Measurements from ENCODE around the gene TATDN2. TPM values are rescaled to one million over a fixed set of nuclear protein-coding genes. Genes with fewer than 3 reads are reported as not detected.
A peak's percentile ranks its signal among the peaks of the same experiment; 100 is the strongest.

Gene TATDN2
- total and polyA plus RNA-seq, 2 donors (not counting 3 experiments of a cell fraction or from before 2014, with no cell fraction given) = 10.7 to 26.8 TPM

DNA sequence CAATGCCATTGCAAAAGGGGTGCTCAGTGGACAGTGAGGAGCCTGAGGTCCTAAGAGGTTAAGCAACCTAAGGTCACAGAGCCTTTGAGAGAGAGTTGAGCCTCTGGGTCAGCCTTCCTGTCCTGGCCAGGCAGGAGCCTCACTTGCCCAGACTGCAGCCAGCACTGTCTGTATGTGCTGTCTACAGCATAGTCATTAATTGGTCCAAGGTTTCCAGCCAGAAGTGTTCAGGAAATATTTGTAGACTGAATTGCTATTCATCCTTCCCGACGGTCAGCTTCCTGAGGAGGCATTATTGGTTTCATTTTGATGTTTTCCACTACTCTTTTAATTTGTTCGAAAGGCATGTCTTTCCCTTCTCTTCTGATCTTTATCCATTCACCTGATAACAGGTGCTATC lies 64.6 kb downstream of the TATDN2 start:
- FAIRE-seq (peak; percentile 89), DNase-seq (ENCODE audit: low read depth, low spot score) (peak; percentile 38)
- H4K20me1 ChIP-seq (replicated peaks; ENCODE audit: control insufficient read depth, extremely low read depth, insufficient read depth, low read length) = no peaks in the 10 kb centered on the region
- peak overlapping the region; percentile 32 for H3K4me2 ChIP-seq (ENCODE audit: insufficient read depth, low read length)
- peaks cover 52% of the 10 kb centered on the region for H3K4me1 ChIP-seq (ENCODE audit: control insufficient read depth, extremely low read depth, insufficient read depth, low read length)
- H3K36me3 ChIP-seq (ENCODE audit: control insufficient read depth in 2 of 2, extremely low read depth in 1 of 2, insufficient read depth in 2 of 2, low read length in 2 of 2) = peaks cover 22 to 44% of the 10 kb centered on the region in 2 experiments
- H3K79me2 ChIP-seq (ENCODE audit: control insufficient read depth, insufficient read depth, low read length) = peaks cover 15% of the 10 kb centered on the region
- no peaks in the 10 kb centered on the region for H3K27me3 ChIP-seq (ENCODE audit: control insufficient read depth in 2 of 2, insufficient read depth in 2 of 2, low read length in 2 of 2)
- ChIA-PET POLR2A (no interaction called here), CTCF (interaction anchor here (0.7 to 1.7 kb wide), 3 partner anchors 9 to 48 kb away, joined by 3 to 5 read pairs (median 3); no protein-coding TSS in a partner anchor)
- no peak overlapping the region for H3K27ac ChIP-seq (ENCODE audit: insufficient read depth, low read depth, low read length)
- H3K9me1 ChIP-seq (replicated peaks; ENCODE audit: control insufficient read depth, extremely low read depth, insufficient read depth, low read length) = no peaks in the 10 kb centered on the region
- H2AFZ ChIP-seq (ENCODE audit: low read depth, low read length) = no peak overlapping the region
- BruUV-seq (replicated peaks) = no TSS peak
- dilution Hi-C loops (cut with MboI; ENCODE audit: extremely low pct_ligation_motif_present, low sequenced_read_pairs) (no loop called here), intact Hi-C loops (cut with micrococcal nuclease) (loop anchor here (5.0 kb wide), 1 partner anchor 66 kb away; the partner anchor contains the start of gene TATDN2)
- H3K4me3 ChIP-seq (replicated peaks in 1 of 3; ENCODE audit: insufficient read depth in 1 of 3, low read depth in 1 of 3, low read length in 3 of 3) = no peak overlapping the region
- TF ChIP-seq FOS (IDR thresholded peaks at IDR 0.05; ENCODE audit: borderline replicate concordance, insufficient read depth, low read length) (peak; percentile 48), POLR2AphosphoS5 (IDR thresholded peaks at IDR 0.05; ENCODE audit: insufficient read depth, low read depth, low read length) (peak; percentile 29), EZH2 (IDR thresholded peaks at IDR 0.05; ENCODE audit: borderline replicate concordance, low read depth, low read length, severe bottlenecking) (no peak)
- TF ChIP-seq, protein P1, sequence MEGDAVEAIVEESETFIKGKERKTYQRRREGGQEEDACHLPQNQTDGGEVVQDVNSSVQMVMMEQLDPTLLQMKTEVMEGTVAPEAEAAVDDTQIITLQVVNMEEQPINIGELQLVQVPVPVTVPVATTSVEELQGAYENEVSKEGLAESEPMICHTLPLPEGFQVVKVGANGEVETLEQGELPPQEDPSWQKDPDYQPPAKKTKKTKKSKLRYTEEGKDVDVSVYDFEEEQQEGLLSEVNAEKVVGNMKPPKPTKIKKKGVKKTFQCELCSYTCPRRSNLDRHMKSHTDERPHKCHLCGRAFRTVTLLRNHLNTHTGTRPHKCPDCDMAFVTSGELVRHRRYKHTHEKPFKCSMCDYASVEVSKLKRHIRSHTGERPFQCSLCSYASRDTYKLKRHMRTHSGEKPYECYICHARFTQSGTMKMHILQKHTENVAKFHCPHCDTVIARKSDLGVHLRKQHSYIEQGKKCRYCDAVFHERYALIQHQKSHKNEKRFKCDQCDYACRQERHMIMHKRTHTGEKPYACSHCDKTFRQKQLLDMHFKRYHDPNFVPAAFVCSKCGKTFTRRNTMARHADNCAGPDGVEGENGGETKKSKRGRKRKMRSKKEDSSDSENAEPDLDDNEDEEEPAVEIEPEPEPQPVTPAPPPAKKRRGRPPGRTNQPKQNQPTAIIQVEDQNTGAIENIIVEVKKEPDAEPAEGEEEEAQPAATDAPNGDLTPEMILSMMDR (IDR thresholded peaks at IDR 0.05; ENCODE audit: extremely low read depth in 1 of 2, insufficient read depth in 1 of 2, low read depth in 1 of 2, low read length in 2 of 2) = no peak
- no peak overlapping the region for H3K9ac ChIP-seq (replicated peaks; ENCODE audit: extremely low read depth, insufficient read depth, low read length)
- H3K9me3 ChIP-seq (replicated peaks; ENCODE audit: control insufficient read depth, insufficient read depth, low read length) = no peaks in the 10 kb centered on the region

DNA sequence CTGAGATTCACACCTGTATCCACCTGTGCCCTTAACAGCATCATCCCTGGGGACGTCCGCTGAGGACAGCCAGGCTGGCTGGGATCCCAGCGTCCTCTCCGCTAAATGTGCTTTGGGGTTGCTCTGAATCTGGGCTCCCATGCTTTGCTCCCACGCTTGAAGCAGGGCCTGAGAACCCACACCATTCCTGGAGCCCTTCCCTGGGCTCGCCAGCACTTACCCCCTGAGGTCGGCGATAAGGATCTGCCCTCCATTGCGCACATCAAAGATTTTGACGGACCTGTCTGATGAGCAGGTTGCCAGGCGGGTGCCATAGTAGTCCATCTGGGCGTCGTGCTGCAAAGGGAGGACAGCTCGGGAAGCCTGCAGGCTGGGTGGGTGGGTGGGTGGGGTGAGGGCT lies 66.8 kb downstream of the TATDN2 start:
- Histone ChIP-seq H3K4me3 (replicated peaks in 1 of 3; ENCODE audit: insufficient read depth in 1 of 3, low read depth in 1 of 3, low read length in 3 of 3) (no peak overlapping the region), H4K20me1 (replicated peaks; ENCODE audit: control insufficient read depth, extremely low read depth, insufficient read depth, low read length) (no peaks in the 10 kb centered on the region), H3K36me3 (ENCODE audit: control insufficient read depth in 2 of 2, extremely low read depth in 1 of 2, insufficient read depth in 2 of 2, low read length in 2 of 2) (peaks cover 28 to 51% of the 10 kb centered on the region in 2 experiments), H3K4me1 (ENCODE audit: control insufficient read depth, extremely low read depth, insufficient read depth, low read length) (peaks cover 53% of the 10 kb centered on the region), H3K9ac (replicated peaks; ENCODE audit: extremely low read depth, insufficient read depth, low read length) (no peak overlapping the region), H2AFZ (ENCODE audit: low read depth, low read length) (no peak overlapping the region), H3K9me1 (replicated peaks; ENCODE audit: control insufficient read depth, extremely low read depth, insufficient read depth, low read length) (no peaks in the 10 kb centered on the region), H3K27me3 (ENCODE audit: control insufficient read depth in 2 of 2, insufficient read depth in 2 of 2, low read length in 2 of 2) (no peaks in the 10 kb centered on the region), H3K27ac (ENCODE audit: insufficient read depth, low read depth, low read length) (no peak overlapping the region), H3K9me3 (replicated peaks; ENCODE audit: control insufficient read depth, insufficient read depth, low read length) (no peaks in the 10 kb centered on the region), H3K4me2 (ENCODE audit: insufficient read depth, low read length) (no peak overlapping the region), H3K79me2 (ENCODE audit: control insufficient read depth, insufficient read depth, low read length) (peaks cover 36% of the 10 kb centered on the region)
- FAIRE-seq (no peak), DNase-seq (ENCODE audit: low read depth, low spot score) (no peak)
- dilution Hi-C loops (cut with MboI; ENCODE audit: extremely low pct_ligation_motif_present, low sequenced_read_pairs) = no loop called here
- intact Hi-C loops (cut with micrococcal nuclease) = no loop called here
- ChIA-PET CTCF (no interaction called here), POLR2A (interaction anchor here (0.6 kb wide), 1 partner anchor 17 kb away, joined by 3 read pairs; no protein-coding TSS in a partner anchor)
- TF ChIP-seq MYC (IDR thresholded peaks at IDR 0.05; ENCODE audit: low read depth, low read length) = no peak
- TF ChIP-seq, protein P1 (IDR thresholded peaks at IDR 0.05; ENCODE audit: extremely low read depth in 1 of 2, insufficient read depth in 1 of 2, low read depth in 1 of 2, low read length in 2 of 2) = no peak
- no peak for TF ChIP-seq POLR2AphosphoS5 (IDR thresholded peaks at IDR 0.05; ENCODE audit: insufficient read depth, low read depth, low read length)
- no peak for TF ChIP-seq FOS (IDR thresholded peaks at IDR 0.05; ENCODE audit: borderline replicate concordance, insufficient read depth, low read length)
- no peak for TF ChIP-seq POLR2A (IDR thresholded peaks at IDR 0.05; ENCODE audit: low read depth, low read length)
- no peak for TF ChIP-seq GATA2 (IDR thresholded peaks at IDR 0.05; ENCODE audit: insufficient read depth, insufficient read length, low read depth, low read length)
- no peak for TF ChIP-seq JUN (IDR thresholded peaks at IDR 0.05; ENCODE audit: borderline replicate concordance, insufficient read depth, insufficient read length, low read depth)
- no peak for TF ChIP-seq EZH2 (IDR thresholded peaks at IDR 0.05; ENCODE audit: borderline replicate concordance, low read depth, low read length, severe bottlenecking)
- TF ChIP-seq, protein P2, sequence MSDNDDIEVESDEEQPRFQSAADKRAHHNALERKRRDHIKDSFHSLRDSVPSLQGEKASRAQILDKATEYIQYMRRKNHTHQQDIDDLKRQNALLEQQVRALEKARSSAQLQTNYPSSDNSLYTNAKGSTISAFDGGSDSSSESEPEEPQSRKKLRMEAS (IDR thresholded peaks at IDR 0.05; ENCODE audit: insufficient read depth, insufficient read length) = no peak
- BruUV-seq (replicated peaks) = no TSS peak
